ENCODE measurements around the gene EYS. TPM values are rescaled to one million over a fixed set of nuclear protein-coding genes. Genes with fewer than 3 reads are reported as not detected.

Gene EYS
- total and polyA plus RNA-seq, 8 donors, result 0.55 to 0.58 TPM; not detected in 6

DNA sequence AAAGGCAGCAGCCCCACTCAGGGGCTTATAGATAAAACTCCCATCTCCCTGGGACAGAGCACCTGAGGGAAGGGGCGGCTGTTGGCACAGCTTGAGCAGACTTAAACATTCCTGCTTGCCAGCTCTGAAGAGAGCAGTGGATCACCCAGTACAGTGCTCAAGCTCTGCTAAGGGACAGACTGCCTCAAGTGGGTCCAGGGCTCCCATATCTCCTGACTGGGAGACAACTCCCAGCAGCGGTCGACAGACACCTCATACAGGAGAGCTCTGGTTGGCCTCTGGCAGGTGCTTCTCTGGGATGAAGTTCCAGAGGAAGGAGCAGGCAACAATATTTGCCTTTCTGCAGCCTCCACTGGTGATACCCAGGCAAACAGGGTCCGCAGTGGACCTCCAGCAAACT lies 810.1 kb downstream of the EYS start:
- 81 to 100% (median 93%) methylated on average over 1 to 4 of the region's 4 CpGs for WGBS, 5 donors
- Histone ChIP-seq H3K4me3 (no peak overlapping the region), H3K4me1 (no peaks in the 10 kb centered on the region), H3K9me3 (peaks cover 0 to 20% (median 8%) of the 10 kb centered on the region in 4 donors), H3K36me3 (no peaks in the 10 kb centered on the region), H3K27me3 (no peaks in the 10 kb centered on the region), H3K27ac (no peak overlapping the region)
- no peak for TF ChIP-seq POLR2A (IDR thresholded peaks at IDR 0.05)
- TF ChIP-seq POLR2AphosphoS5 (IDR thresholded peaks at IDR 0.05), result no peak
- TF ChIP-seq EP300 (IDR thresholded peaks at IDR 0.05), result no peak
- TF ChIP-seq, protein P1, sequence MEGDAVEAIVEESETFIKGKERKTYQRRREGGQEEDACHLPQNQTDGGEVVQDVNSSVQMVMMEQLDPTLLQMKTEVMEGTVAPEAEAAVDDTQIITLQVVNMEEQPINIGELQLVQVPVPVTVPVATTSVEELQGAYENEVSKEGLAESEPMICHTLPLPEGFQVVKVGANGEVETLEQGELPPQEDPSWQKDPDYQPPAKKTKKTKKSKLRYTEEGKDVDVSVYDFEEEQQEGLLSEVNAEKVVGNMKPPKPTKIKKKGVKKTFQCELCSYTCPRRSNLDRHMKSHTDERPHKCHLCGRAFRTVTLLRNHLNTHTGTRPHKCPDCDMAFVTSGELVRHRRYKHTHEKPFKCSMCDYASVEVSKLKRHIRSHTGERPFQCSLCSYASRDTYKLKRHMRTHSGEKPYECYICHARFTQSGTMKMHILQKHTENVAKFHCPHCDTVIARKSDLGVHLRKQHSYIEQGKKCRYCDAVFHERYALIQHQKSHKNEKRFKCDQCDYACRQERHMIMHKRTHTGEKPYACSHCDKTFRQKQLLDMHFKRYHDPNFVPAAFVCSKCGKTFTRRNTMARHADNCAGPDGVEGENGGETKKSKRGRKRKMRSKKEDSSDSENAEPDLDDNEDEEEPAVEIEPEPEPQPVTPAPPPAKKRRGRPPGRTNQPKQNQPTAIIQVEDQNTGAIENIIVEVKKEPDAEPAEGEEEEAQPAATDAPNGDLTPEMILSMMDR (IDR thresholded peaks at IDR 0.05), result no peak
- DNase-seq, result no peak
- intact Hi-C loops (cut with DNase I; ENCODE audit: low total_unique reads), result no loop called here

DNA sequence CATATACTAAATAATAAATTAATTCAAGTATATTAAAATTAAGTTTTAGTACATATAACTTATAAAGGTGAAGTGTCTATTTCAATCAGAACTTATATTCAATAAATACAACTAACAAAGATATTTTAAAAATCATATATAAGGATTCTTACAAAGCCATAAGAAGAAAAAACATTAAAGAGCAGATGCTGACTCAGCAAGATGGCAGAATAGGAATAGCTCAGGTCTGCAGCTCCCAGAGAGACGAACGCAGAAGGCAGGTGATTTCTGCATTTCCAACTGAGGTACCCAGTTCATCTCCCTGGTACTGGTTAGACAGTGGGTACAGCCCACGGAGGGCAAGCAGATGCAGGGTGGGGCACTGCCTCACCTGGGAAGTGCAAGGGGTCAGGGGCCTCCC lies 811.1 kb downstream of the EYS start:
- Histone ChIP-seq H3K27me3 (no peaks in the 10 kb centered on the region), H3K4me1 (no peaks in the 10 kb centered on the region), H3K4me3 (no peak overlapping the region), H3K27ac (no peak overlapping the region), H3K9me3 (peaks cover 0 to 20% (median 8%) of the 10 kb centered on the region in 4 donors), H3K36me3 (no peaks in the 10 kb centered on the region)
- DNase-seq, result no peak
- 33 to 86% (median 67%) methylated on average over 3 of the region's 3 CpGs for WGBS, 5 donors
- intact Hi-C loops (cut with DNase I; ENCODE audit: low total_unique reads), result no loop called here
- TF ChIP-seq POLR2AphosphoS5 (IDR thresholded peaks at IDR 0.05), result no peak
- TF ChIP-seq, protein P1 (IDR thresholded peaks at IDR 0.05), result no peak
- no peak for TF ChIP-seq EP300 (IDR thresholded peaks at IDR 0.05)
- no peak for TF ChIP-seq POLR2A (IDR thresholded peaks at IDR 0.05)

DNA sequence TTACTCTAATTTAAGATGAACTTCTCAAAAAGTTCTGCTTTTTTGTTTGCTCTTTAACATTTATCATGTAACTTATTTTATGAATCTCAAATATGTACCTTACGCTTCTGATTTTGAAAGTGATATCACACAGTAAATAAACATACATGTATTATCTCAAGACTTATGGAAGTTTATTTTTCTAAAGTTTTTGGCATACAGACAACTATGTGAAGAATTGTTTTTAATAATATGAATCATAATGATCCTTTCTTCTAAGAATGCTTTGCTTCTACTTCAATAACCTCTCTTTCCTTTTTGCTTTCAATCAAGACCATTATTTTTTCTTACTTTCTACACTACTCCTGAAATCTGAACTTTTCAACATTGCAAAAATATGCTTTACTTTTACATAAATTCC lies 816.4 kb downstream of the EYS start:
- Histone ChIP-seq H3K4me1 (no peaks in the 10 kb centered on the region), H3K9me3 (no peaks in the 10 kb centered on the region), H3K4me3 (no peak overlapping the region), H3K27ac (no peak overlapping the region), H3K36me3 (no peaks in the 10 kb centered on the region), H3K27me3 (no peaks in the 10 kb centered on the region)
- 33 to 52% (median 41%) methylated on average over 1 of the region's 1 CpG for WGBS, 5 donors
- TF ChIP-seq POLR2AphosphoS5 (IDR thresholded peaks at IDR 0.05) (no peak), POLR2A (IDR thresholded peaks at IDR 0.05) (no peak), EP300 (IDR thresholded peaks at IDR 0.05) (no peak)
- TF ChIP-seq, protein P1 (IDR thresholded peaks at IDR 0.05), result no peak
- no peak for DNase-seq
- intact Hi-C loops (cut with DNase I; ENCODE audit: low total_unique reads), result no loop called here

DNA sequence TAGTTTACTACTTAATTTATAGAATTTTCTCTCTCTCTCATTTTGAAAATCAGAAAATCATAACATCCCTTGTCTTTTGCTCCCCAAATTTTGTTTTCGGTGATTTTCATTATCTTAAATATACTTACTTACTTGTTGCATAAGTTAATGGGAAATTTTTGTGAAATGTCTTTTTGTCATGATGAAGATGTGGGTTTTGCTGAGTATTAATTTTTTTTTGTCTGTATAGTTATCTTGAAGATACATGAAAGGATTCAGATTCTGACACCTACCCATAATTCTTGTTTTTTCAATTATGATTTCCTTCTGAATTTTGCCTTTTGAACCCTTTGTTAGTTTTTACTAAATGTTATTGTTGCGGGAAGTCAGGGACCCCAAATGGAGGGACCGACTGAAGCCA lies 817.9 kb downstream of the EYS start:
- 64 to 93% (median 76%) methylated on average over 3 of the region's 3 CpGs for WGBS, 5 donors
- Histone ChIP-seq H3K9me3 (no peaks in the 10 kb centered on the region), H3K4me1 (no peaks in the 10 kb centered on the region), H3K4me3 (no peak overlapping the region), H3K36me3 (no peaks in the 10 kb centered on the region), H3K27me3 (no peaks in the 10 kb centered on the region), H3K27ac (no peak overlapping the region)
- TF ChIP-seq, protein P1 (IDR thresholded peaks at IDR 0.05), result no peak
- no peak for TF ChIP-seq EP300 (IDR thresholded peaks at IDR 0.05)
- no peak for TF ChIP-seq POLR2A (IDR thresholded peaks at IDR 0.05)
- TF ChIP-seq POLR2AphosphoS5 (IDR thresholded peaks at IDR 0.05), result no peak
- no peak for DNase-seq
- intact Hi-C loops (cut with DNase I; ENCODE audit: low total_unique reads), result no loop called here

Measured in stomach (tissue), 9 donors.